Hippocampal formation (tissue), 2 donors: ENCODE data around the gene NRP1.

ENCODE experiments used
- DNase-seq, 2 donors: peaks; one replicate each; lab custom pipeline; 2025; lab: John Stamatoyannopoulos, UW

Gene NRP1

GRCh38 chr10:33260403-33261149 is 73.9 kb downstream of the NRP1 start:
- DNase-seq, result no peak

GRCh38 chr10:33258967-33259366 is 75.5 kb downstream of the NRP1 start:
- DNase-seq, result no peak

- no peak for DNase-seq
These were observed 76.9 kb downstream of the NRP1 start for GRCh38 chr10:33257439-33258080.

GRCh38 chr10:33256458-33256857 is 78.0 kb downstream of the NRP1 start:
- no peak for DNase-seq

- DNase-seq, result no peak
These were observed 79.8 kb downstream of the NRP1 start for GRCh38 chr10:33254556-33255160.

- no peak for DNase-seq
These were observed 81.1 kb downstream of the NRP1 start for GRCh38 chr10:33253411-33253810.

GRCh38 chr10:33252794-33253203 is 81.7 kb downstream of the NRP1 start:
- DNase-seq, result no peak

- DNase-seq, result no peak
These were observed 82.1 kb downstream of the NRP1 start for GRCh38 chr10:33252324-33252723.

GRCh38 chr10:33249659-33250345 is 84.7 kb downstream of the NRP1 start:
- DNase-seq, result no peak

GRCh38 chr10:33249137-33249536 is 85.3 kb downstream of the NRP1 start:
- no peak for DNase-seq

- no peak for DNase-seq
These were observed 85.8 kb downstream of the NRP1 start for GRCh38 chr10:33248638-33249037.

GRCh38 chr10:33247221-33247922 is 87.1 kb downstream of the NRP1 start:
- no peak for DNase-seq

- no peak for DNase-seq
These were observed 89.1 kb downstream of the NRP1 start for GRCh38 chr10:33245343-33245742.

- DNase-seq, result no peak
These were observed 90.0 kb downstream of the NRP1 start for GRCh38 chr10:33244354-33244967.

GRCh38 chr10:33243703-33244102 is 90.8 kb downstream of the NRP1 start:
- DNase-seq, result no peak

GRCh38 chr10:33242931-33243330 is 91.5 kb downstream of the NRP1 start:
- no peak for DNase-seq

GRCh38 chr10:33241351-33241750 is 93.1 kb downstream of the NRP1 start:
- DNase-seq, result no peak

- no peak for DNase-seq
These were observed 93.5 kb downstream of the NRP1 start for GRCh38 chr10:33240931-33241330.

GRCh38 chr10:33240258-33240657 is 94.2 kb downstream of the NRP1 start:
- DNase-seq, result no peak

GRCh38 chr10:33239257-33239656 is 95.2 kb downstream of the NRP1 start:
- DNase-seq, result no peak

GRCh38 chr10:33238643-33239042 is 95.8 kb downstream of the NRP1 start:
- DNase-seq, result no peak
